Spinal cord (tissue), 10 donors: ENCODE results near the gene SYNPO2. TPM values are rescaled to one million over a fixed set of nuclear protein-coding genes. Genes with fewer than 3 reads are reported as not detected.

Experiments used
- DNase-seq, 6 donors: peaks; one replicate each; pipeline versions ENCODE4 v3.0.0 to v3.0.0-alpha.2; 2013 to 2015; ENCODE audit warnings: low spot score in 6 of 6, low read depth in 4 of 6
- H3K27ac ChIP-seq: one replicate; pipeline ENCODE4 v1.5.1; 2013; ENCODE audit warnings: low read depth, low read length, control low read depth
- H3K27me3 ChIP-seq: one replicate; pipeline ENCODE4 v1.6.1; 2013; ENCODE audit warnings: low read length; ENCODE audit not compliant: control insufficient read depth, insufficient read depth
- H3K36me3 ChIP-seq: one replicate; pipeline ENCODE4 v1.6.1; 2013; ENCODE audit warnings: low read length; ENCODE audit not compliant: control insufficient read depth, insufficient read depth
- H3K4me1 ChIP-seq: one replicate; pipeline ENCODE4 v1.6.1; 2013; ENCODE audit warnings: low read length; ENCODE audit not compliant: control insufficient read depth, insufficient read depth
- H3K4me3 ChIP-seq: one replicate; pipeline ENCODE4 v1.5.1; 2013; ENCODE audit warnings: low read depth, low read length, control low read depth
- H3K9me3 ChIP-seq: one replicate; pipeline ENCODE4 v1.6.1; 2013; ENCODE audit warnings: low read length; ENCODE audit not compliant: control insufficient read depth, insufficient read depth
- WGBS: methylation state at CpG from one replicate; pipeline ENCODE4 v1.1.5; 2013; ENCODE audit warnings: missing lambda C conversion rate; ENCODE audit not compliant: insufficient coverage; 5-methylcytosine and 5-hydroxymethylcytosine counted together
- polyA plus RNA-seq, 2 donors: library from polyadenylated mRNA; unstranded; fragments of 120-200 nt; gene quantifications; one replicate each; pipeline ENCODE4 v1.2.1, GENCODE V29; 2013; ENCODE audit not compliant: insufficient read length in 2 of 2
- total RNA-seq, 2 donors: library from RNA; depleted of rRNA in 1 of 2; stranded (reverse); fragments of 120-200 nt in 1 of 2; fragments of >200 nt in 1 of 2; gene quantifications; one replicate each; pipeline versions ENCODE4 v1.2.3 to v1.2.4, GENCODE V29; 2013 to 2014
- donor health status: healthy.

Gene SYNPO2
- total and polyA plus RNA-seq, 4 donors, result 6.1 to 14.3 (median 9.7) TPM

DNA sequence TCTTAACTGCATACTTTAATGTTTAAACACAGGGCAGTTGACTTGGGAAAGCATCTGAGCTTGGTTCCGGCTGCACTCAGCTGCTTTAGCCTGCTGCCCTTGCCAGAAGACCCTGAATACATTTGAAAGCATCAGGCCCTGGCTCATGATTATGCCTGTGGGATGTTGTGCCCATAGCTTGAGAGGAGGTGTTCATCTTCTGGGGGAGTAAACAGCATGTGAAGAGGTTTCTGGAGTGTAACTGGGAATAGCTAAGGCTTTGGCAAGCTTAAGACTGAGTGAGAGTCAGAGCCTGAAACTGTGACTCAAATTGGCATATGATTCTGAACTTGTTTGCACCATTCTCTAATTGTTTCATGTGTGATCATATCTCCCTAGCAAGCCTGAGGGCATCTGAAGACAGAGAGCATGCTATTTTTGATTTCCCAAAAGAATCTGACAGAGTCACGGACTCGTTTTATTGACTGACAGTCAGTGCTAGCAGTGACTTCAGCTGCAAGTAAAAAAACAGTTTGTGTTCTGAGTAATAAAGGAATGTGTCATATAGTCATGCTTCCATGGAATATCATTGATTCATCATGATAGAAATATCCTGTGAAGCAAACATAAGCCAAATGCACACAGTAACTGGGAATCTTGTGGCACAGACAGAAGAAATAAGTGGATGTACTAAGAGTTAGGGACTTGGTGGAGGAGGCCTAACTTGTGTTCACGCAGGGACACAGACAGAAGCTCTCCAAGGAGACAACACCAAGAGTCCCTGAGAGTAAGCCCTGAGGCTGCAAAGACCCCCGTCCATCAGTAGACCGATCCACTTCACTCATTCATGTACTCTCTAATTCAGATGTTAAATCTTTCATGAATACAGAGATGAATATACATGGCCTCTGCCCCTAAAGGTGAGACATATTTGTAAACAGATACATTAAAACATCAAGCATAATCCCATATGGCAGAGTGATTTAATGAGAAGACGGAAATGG is 100.7 kb downstream of the SYNPO2 start:
- Histone ChIP-seq H3K36me3 (no peaks in the 10 kb centered on the region), H3K27ac (no peak overlapping the region), H3K4me1 (no peaks in the 10 kb centered on the region), H3K27me3 (no peaks in the 10 kb centered on the region), H3K4me3 (no peak overlapping the region), H3K9me3 (no peaks in the 10 kb centered on the region)
- 98% methylated on average over 4 of the region's 7 CpGs for WGBS
- DNase-seq, result peak in 1 of 6 donors; percentile 37

DNA sequence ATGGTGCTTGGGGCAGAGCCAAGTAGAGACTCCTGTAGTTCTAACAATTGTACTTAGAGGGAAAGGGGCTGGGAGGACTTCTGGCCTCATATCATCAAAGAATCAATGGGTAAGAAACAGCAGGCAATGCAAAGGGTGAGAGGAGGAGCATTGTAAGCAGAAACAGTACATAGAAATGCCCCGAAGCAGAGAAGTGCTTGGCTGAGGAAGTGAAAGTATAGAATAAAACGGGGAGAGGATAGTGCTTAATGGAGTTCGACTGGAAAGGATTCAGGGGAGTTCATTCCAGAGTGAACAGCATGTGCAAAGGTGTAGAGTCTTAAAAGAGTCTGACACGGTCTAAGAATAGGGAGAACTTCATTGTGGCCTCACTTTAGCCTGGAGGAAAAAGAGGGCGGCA is 103.0 kb downstream of the SYNPO2 start:
- Histone ChIP-seq H3K27me3 (no peaks in the 10 kb centered on the region), H3K9me3 (no peaks in the 10 kb centered on the region), H3K4me3 (no peak overlapping the region), H3K4me1 (no peaks in the 10 kb centered on the region), H3K36me3 (no peaks in the 10 kb centered on the region), H3K27ac (no peak overlapping the region)
- WGBS, result 80% methylated on average over 5 of the region's 5 CpGs
- DNase-seq, result no peak

DNA sequence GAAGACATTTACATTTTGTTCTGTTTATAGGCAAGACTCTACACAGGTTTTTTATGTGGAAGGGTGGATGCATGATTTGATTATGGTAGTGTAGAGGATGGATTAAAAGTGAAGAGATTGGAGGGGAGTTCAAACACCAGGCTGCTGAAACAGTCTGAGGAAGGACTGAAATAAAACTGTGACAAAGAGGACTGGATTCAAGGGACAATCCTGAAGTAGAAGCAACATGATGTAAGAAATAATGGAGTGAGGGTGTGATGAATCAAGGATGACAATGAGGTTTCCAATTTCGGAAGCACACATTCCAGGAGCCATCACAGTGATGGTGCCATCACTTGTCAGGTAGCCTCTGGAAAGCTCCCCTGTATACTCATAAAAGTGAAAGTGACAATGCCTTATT is 103.5 kb downstream of the SYNPO2 start:
- no peak for DNase-seq
- Histone ChIP-seq H3K4me1 (no peaks in the 10 kb centered on the region), H3K36me3 (no peaks in the 10 kb centered on the region), H3K4me3 (no peak overlapping the region), H3K9me3 (no peaks in the 10 kb centered on the region), H3K27me3 (no peaks in the 10 kb centered on the region), H3K27ac (no peak overlapping the region)
- no CpG with 5 or more reads among the region's 1 CpG for WGBS

DNA sequence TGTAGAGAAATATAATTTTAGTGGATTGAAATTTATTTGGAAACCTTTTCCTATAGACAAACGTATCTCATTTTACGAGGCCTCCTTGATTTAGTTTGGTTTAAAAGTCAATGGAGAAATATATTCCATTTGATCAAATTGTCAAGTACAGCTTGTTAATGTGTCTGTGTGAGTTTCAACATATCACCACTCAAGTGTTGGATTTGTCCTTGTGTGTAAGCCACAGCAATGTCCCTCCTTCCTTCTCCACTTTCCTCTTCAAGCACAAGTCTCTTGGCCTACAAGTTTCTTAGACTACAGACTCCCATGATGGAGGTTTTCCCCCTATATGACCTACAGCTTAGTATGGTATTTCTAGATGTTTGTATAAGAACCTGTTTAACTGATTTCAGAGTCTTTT is 104.7 kb downstream of the SYNPO2 start:
- H3K9me3 ChIP-seq, result no peaks in the 10 kb centered on the region
- no peaks in the 10 kb centered on the region for H3K36me3 ChIP-seq
- no CpG with 5 or more reads among the region's 2 CpGs for WGBS
- no peak overlapping the region for H3K27ac ChIP-seq
- DNase-seq, result no peak
- no peak overlapping the region for H3K4me3 ChIP-seq
- H3K4me1 ChIP-seq, result no peaks in the 10 kb centered on the region
- H3K27me3 ChIP-seq, result no peaks in the 10 kb centered on the region

DNA sequence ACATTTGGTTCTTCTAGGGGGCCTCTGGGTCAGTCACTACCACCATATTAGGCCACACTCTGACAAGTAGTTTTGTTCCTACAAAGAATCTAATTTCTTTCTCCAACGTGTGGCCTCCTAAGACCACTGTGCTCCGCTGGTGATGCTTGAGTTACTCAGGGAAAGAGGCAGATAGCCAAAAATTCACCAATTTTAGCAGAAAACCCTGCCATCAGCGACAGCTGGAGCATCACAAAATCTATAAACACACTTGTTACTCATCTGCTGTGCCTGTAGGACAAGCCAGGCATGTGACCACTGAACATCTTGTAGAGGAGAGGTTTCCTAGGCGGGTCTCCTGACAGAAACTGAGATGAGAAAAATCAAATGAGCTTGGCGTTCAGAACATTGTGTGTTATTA is 105.4 kb downstream of the SYNPO2 start:
- Histone ChIP-seq H3K9me3 (no peaks in the 10 kb centered on the region), H3K36me3 (no peaks in the 10 kb centered on the region), H3K27ac (no peak overlapping the region), H3K4me1 (no peaks in the 10 kb centered on the region), H3K27me3 (no peaks in the 10 kb centered on the region), H3K4me3 (no peak overlapping the region)
- 92% methylated on average over 3 of the region's 5 CpGs for WGBS
- DNase-seq, result no peak

DNA sequence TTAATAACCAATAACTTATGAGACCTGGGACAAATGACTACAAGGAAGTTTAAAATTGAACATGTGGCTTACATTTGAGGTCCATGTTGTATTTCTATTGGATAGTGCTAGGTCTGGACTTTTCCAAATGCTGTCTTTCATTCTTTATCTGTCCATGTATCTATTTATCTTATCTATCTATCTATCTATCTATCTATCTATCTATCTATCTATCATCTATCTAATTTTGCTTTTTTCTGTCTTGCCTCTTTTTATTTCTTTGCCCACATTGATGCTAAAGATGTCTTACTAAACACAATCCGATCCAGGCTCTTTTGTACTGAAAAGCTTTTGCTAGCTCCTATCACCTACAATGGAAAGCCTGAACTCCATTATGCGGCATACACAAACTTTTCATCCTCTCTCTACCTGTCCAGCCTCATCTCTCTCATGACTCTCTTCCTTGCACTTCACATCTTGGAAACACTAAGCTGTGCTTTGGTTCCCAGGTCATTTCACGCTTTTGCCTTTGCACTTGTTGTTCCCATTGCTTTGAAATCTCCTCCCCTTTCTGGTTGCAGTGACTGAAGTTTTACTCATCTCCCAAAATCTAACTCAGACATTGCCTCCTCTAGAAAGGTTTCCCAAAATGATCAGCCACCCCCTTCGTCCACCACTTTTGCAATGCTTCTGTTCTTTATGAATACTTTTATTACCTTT is 107.2 kb downstream of the SYNPO2 start:
- Histone ChIP-seq H3K27me3 (no peaks in the 10 kb centered on the region), H3K4me1 (no peaks in the 10 kb centered on the region), H3K4me3 (no peak overlapping the region), H3K9me3 (no peaks in the 10 kb centered on the region), H3K36me3 (no peaks in the 10 kb centered on the region), H3K27ac (no peak overlapping the region)
- no peak for DNase-seq
- WGBS, result 96% methylated on average over 3 of the region's 4 CpGs

DNA sequence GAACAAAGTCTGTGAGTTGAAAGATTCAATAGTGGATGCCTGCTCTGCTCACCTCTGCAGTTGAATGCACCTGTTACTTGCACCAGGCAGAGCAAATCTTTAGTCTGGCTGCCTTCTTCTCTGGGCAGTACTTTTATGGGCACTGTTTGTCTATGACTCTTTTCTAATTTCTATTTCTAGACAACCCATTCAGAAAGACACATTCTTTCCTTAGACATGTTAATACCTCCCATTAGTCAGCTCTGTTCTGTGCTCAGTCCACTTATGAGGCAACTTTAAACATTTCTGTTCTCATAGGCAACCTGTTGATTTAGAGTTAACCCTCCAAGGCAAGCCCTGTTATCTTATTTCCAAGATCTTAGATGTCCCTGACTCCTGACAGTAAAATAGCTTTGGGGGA is 108.9 kb downstream of the SYNPO2 start:
- no peak overlapping the region for H3K27ac ChIP-seq
- H3K9me3 ChIP-seq, result no peaks in the 10 kb centered on the region
- H3K4me1 ChIP-seq, result no peaks in the 10 kb centered on the region
- H3K36me3 ChIP-seq, result no peaks in the 10 kb centered on the region
- no peak overlapping the region for H3K4me3 ChIP-seq
- no peak for DNase-seq
- H3K27me3 ChIP-seq, result no peaks in the 10 kb centered on the region

DNA sequence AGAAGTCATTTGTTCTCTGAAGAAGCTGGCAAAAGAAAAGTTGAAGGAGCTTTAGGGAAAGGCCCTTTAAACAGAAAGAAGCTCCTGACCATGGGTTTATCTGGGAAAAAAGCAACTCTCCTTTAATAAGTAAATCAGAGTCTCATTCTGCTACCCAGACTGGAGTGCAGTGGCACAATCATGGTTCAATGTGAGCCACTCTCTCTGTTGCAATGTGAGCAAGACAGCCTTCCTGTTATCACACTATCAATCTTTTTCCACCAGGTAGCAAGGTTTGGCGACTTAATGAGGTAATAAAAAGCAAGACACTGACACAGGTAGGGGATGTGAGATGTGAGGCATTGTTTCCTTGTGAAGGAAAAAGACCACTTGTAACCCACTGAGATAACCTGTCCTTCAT is 111.3 kb downstream of the SYNPO2 start:
- Histone ChIP-seq H3K4me1 (no peaks in the 10 kb centered on the region), H3K27me3 (no peaks in the 10 kb centered on the region), H3K36me3 (no peaks in the 10 kb centered on the region), H3K9me3 (no peaks in the 10 kb centered on the region), H3K27ac (no peak overlapping the region), H3K4me3 (no peak overlapping the region)
- no peak for DNase-seq
- no CpG with 5 or more reads among the region's 1 CpG for WGBS

DNA sequence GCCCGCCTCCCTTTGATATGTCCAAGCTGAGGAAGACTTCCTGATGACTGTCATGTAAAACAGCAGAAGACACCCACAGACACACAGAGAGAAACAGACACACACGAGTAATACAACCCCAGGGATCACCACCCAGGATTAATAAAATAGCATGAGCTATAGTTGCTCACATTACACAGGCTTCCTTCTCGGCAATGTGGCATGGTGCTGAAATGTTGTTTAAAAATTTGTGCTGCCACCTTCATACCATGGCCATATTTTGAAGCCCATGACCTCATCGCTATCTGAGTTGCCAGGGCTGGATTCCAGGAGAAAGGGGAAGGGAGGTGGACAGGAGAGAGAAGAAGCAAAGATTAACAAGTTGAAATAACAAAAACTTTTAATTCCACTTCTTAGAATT is 111.7 kb downstream of the SYNPO2 start:
- Histone ChIP-seq H3K4me1 (no peaks in the 10 kb centered on the region), H3K36me3 (no peaks in the 10 kb centered on the region), H3K27ac (no peak overlapping the region), H3K4me3 (no peak overlapping the region), H3K9me3 (no peaks in the 10 kb centered on the region), H3K27me3 (no peaks in the 10 kb centered on the region)
- no CpG with 5 or more reads among the region's 4 CpGs for WGBS
- DNase-seq, result no peak

DNA sequence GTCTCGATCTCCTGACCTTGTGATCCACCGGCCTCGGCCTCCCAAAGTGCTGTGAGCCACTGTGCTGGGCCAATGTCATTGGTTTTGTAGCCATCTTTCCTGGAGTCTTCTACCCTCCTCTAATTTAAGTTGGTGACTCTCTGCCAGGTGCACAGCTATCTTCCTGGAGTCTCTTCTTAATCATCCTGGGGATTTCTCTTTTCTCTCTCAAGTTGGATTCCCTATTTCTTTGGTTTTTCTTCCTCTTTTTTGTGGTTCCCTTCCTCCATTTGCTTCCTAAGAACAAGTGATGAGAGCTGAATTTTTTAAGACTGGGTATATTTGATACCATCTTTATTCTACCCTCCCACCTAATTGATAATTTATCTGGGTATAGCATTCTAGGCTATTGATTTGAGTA is 113.8 kb downstream of the SYNPO2 start:
- Histone ChIP-seq H3K4me3 (no peak overlapping the region), H3K27ac (no peak overlapping the region), H3K4me1 (no peaks in the 10 kb centered on the region), H3K36me3 (no peaks in the 10 kb centered on the region), H3K9me3 (no peaks in the 10 kb centered on the region), H3K27me3 (no peaks in the 10 kb centered on the region)
- DNase-seq, result no peak
- WGBS, result 74% methylated on average over 3 of the region's 3 CpGs
